IMR-90 (cell line): ENCODE results near the gene ESPL1. TPM values are rescaled to one million over a fixed set of nuclear protein-coding genes. Genes with fewer than 3 reads are reported as not detected.

ENCODE experiments used
- ATAC-seq: fragments of 200-7000 bp; cut with Tn5 transposase; 2 replicates; pipeline ENCODE4 v1.9.1; 2020; ENCODE audit warnings: low read depth, mild to moderate bottlenecking, moderate library complexity
- BruUV-seq: library from RNA; stranded (reverse); fragments of 400-500 nt; replicated peaks from 2 replicates; lab custom pipeline; 2021; lab: Mats Ljungman, UMichigan
- CTCF ChIA-PET: fragments of 300-600 bp; formaldehyde crosslinking; extraction: SDS; loops from one replicate; lab custom pipeline; 2021; ENCODE audit warnings: antibody characterized with exemption; lab: Yijun Ruan, JAX
- POLR2A ChIA-PET: fragments of 300-600 bp; sonication (Branson Sonifier 250); formaldehyde crosslinking; loops from one replicate; lab custom pipeline; 2022; ENCODE audit warnings: antibody characterized with exemption; ENCODE audit not compliant: unreplicated experiment; lab: Charles Lee
- DNase-seq: peaks from one replicate; pipeline ENCODE4 v3.0.0; 2013
- H2AFZ ChIP-seq: replicated peaks from 2 replicates; pipeline ENCODE3; 2013; ENCODE audit warnings: low read length, mild to moderate bottlenecking; ENCODE audit not compliant: poor library complexity
- H2AK5ac ChIP-seq: 2 replicates; pipeline ENCODE4 v1.6.1; 2013; ENCODE audit warnings: low read depth, low read length, inconsistent platforms
- H2AK9ac ChIP-seq: replicated peaks from 2 replicates; pipeline ENCODE3; 2013; ENCODE audit warnings: mild to moderate bottlenecking, low read depth, low read length, moderate library complexity; ENCODE audit not compliant: poor library complexity
- H2BK120ac ChIP-seq: 2 replicates; pipeline ENCODE4 v1.6.1; 2013; ENCODE audit warnings: low read depth, low read length, inconsistent platforms
- H2BK15ac ChIP-seq: 3 replicates; pipeline ENCODE4 v1.6.1; 2013; ENCODE audit warnings: low read depth, low read length, inconsistent platforms
- H2BK20ac ChIP-seq: 2 replicates; pipeline ENCODE4 v1.6.1; 2013; ENCODE audit warnings: low read depth, mild to moderate bottlenecking, inconsistent platforms, low read length, moderate library complexity
- H2BK5ac ChIP-seq: 2 replicates; pipeline ENCODE4 v1.6.1; 2013; ENCODE audit warnings: mild to moderate bottlenecking, low read depth, low read length, inconsistent platforms; ENCODE audit not compliant: poor library complexity, severe bottlenecking
- H3K14ac ChIP-seq: replicated peaks from 2 replicates; pipeline ENCODE4 v1.6.1; 2013; ENCODE audit warnings: low read depth, low read length, inconsistent platforms
- H3K18ac ChIP-seq: 2 replicates; pipeline ENCODE4 v1.6.1; 2013; ENCODE audit warnings: low read depth, low read length, control low read depth
- H3K23ac ChIP-seq: 2 replicates; pipeline ENCODE4 v1.6.1; 2013; ENCODE audit warnings: low read depth, low read length, inconsistent platforms
- H3K27ac ChIP-seq: 2 replicates; pipeline ENCODE4 v1.5.1; 2013; ENCODE audit warnings: mild to moderate bottlenecking, control low read depth, low read length; ENCODE audit not compliant: insufficient read depth
- H3K27me3 ChIP-seq: 2 replicates; pipeline ENCODE4 v1.6.1; 2013; ENCODE audit warnings: low read length; ENCODE audit not compliant: control insufficient read depth, insufficient read depth
- H3K36me3 ChIP-seq: 2 replicates; pipeline ENCODE4 v1.6.1; 2013; ENCODE audit warnings: low read length, mixed read lengths; ENCODE audit not compliant: control insufficient read depth, insufficient read depth
- H3K4ac ChIP-seq: 2 replicates; pipeline ENCODE4 v1.6.1; 2013; ENCODE audit warnings: low read depth, low read length, inconsistent platforms
- H3K4me1 ChIP-seq: 2 replicates; pipeline ENCODE4 v1.6.1; 2013; ENCODE audit warnings: low read length, mixed read lengths; ENCODE audit not compliant: control insufficient read depth, insufficient read depth
- H3K4me2 ChIP-seq: 2 replicates; pipeline ENCODE4 v1.6.1; 2013; ENCODE audit warnings: low read depth, mild to moderate bottlenecking, control low read depth, low read length, moderate library complexity
- H3K4me3 ChIP-seq: 2 replicates; pipeline ENCODE4 v1.5.1; 2013; ENCODE audit warnings: low read depth, mild to moderate bottlenecking, control low read depth, low read length, moderate library complexity; ENCODE audit not compliant: insufficient read depth
- H3K56ac ChIP-seq: 2 replicates; pipeline ENCODE4 v1.6.1; 2013; ENCODE audit warnings: low read length, inconsistent platforms; ENCODE audit not compliant: insufficient read depth; ENCODE audit errors: extremely low read depth
- H3K79me1 ChIP-seq, 2 experiments: 2 replicates each; pipeline ENCODE4 v1.6.1; 2013; ENCODE audit warnings: low read length in 2 of 2, inconsistent platforms in 1 of 2, low read depth in 1 of 2
- H3K9ac ChIP-seq: 2 replicates; pipeline ENCODE4 v1.6.1; 2013; ENCODE audit warnings: low read depth, low read length, control low read depth
- H3K9me1 ChIP-seq: 2 replicates; pipeline ENCODE4 v1.6.1; 2013; ENCODE audit warnings: low read length, inconsistent platforms; ENCODE audit not compliant: insufficient read depth
- H3K9me3 ChIP-seq: 2 replicates; pipeline ENCODE4 v1.6.1; 2013; ENCODE audit warnings: low read length; ENCODE audit not compliant: control insufficient read depth, insufficient read depth
- H4K20me1 ChIP-seq: 2 replicates; pipeline ENCODE4 v1.6.1; 2013; ENCODE audit warnings: low read length, inconsistent platforms; ENCODE audit not compliant: insufficient read depth
- H4K5ac ChIP-seq: 2 replicates; pipeline ENCODE4 v1.6.1; 2013; ENCODE audit warnings: mild to moderate bottlenecking, low read depth, low read length, control low read depth
- H4K8ac ChIP-seq, 2 experiments: 2 replicates each; pipeline ENCODE4 v1.6.1; 2013; ENCODE audit warnings: low read depth in 2 of 2, low read length in 2 of 2, control low read depth in 1 of 2, inconsistent platforms in 1 of 2
- H4K91ac ChIP-seq: 2 replicates; pipeline ENCODE4 v1.6.1; 2013; ENCODE audit warnings: low read depth, low read length, inconsistent platforms; ENCODE audit not compliant: insufficient read depth
- CEBPB ChIP-seq: IDR thresholded peaks from 2 replicates; pipeline ENCODE4 v1.6.1; 2012; ENCODE audit warnings: low read depth, low read length, improper control_type of control experiment
- FOS ChIP-seq: fragments of 150-350 bp; IDR thresholded peaks from 2 replicates; pipeline ENCODE4 v1.6.1; 2016; ENCODE audit warnings: low read depth, low read length
- MAZ ChIP-seq: IDR thresholded peaks from 2 replicates; pipeline ENCODE4 v1.6.1; 2012; ENCODE audit warnings: low read depth, mild to moderate bottlenecking, low read length, improper control_type of control experiment, moderate library complexity, borderline replicate concordance
- NFE2L2 ChIP-seq: fragments of 150-350 bp; IDR thresholded peaks from 2 replicates; pipeline ENCODE4 v1.6.1; 2016; ENCODE audit warnings: low read depth, mild to moderate bottlenecking, low read length
- RAD21 ChIP-seq: IDR thresholded peaks from 2 replicates; pipeline ENCODE4 v1.6.1; 2012; ENCODE audit warnings: low read length, improper control_type of control experiment
- RFX5 ChIP-seq: IDR thresholded peaks from 2 replicates; pipeline ENCODE4 v1.8.0; 2012; ENCODE audit warnings: low read depth, mild to moderate bottlenecking, low read length, moderate library complexity
- WGBS, 2 experiments: methylation state at CpG; one replicate each; pipeline versions ENCODE4 v1.1.5 to v1.1.7; 2013; ENCODE audit warnings: missing lambda C conversion rate in 2 of 2; ENCODE audit not compliant: insufficient read length in 1 of 2; ENCODE audit errors: extremely low coverage in 2 of 2; 5-methylcytosine and 5-hydroxymethylcytosine counted together
- dilution Hi-C: fragments of 300-500 bp; cut with HindIII; formaldehyde crosslinking; loops from one replicate; pipeline ENCODE4 v1.14.3; 2018; ENCODE audit warnings: low sequenced_read_pairs; ENCODE audit not compliant: unreplicated experiment
- in situ Hi-C: fragments of 300-500 bp; cut with MboI; formaldehyde crosslinking; loops from 3 replicates; pipeline ENCODE4 v1.14.3; 2019; ENCODE audit warnings: low sequenced_read_pairs, inconsistent platforms, mixed read lengths
- intact Hi-C: fragments of 100-400 bp; cut with micrococcal nuclease; formaldehyde crosslinking; loops from 2 replicates; pipeline ENCODE4 v1.10.0; 2022
- polyA plus RNA-seq, 3 experiments: library from polyadenylated mRNA; depleted of rRNA; stranded (reverse); fragments of >200 nt; gene quantifications; 2 replicates each; pipeline ENCODE4 v1.2.3, GENCODE V29; 2012; ENCODE audit warnings: low replicate concordance in 1 of 3
- total RNA-seq: library from RNA; depleted of rRNA; stranded (reverse); fragments of >200 nt; gene quantifications from 2 replicates; pipeline ENCODE4 v1.2.3, GENCODE V29; 2012

ESPL1 gene
- total and polyA plus RNA-seq, 2 of the 4 experiments (the other 2 are of a cell fraction): 6.5 to 9.2 TPM

DNA sequence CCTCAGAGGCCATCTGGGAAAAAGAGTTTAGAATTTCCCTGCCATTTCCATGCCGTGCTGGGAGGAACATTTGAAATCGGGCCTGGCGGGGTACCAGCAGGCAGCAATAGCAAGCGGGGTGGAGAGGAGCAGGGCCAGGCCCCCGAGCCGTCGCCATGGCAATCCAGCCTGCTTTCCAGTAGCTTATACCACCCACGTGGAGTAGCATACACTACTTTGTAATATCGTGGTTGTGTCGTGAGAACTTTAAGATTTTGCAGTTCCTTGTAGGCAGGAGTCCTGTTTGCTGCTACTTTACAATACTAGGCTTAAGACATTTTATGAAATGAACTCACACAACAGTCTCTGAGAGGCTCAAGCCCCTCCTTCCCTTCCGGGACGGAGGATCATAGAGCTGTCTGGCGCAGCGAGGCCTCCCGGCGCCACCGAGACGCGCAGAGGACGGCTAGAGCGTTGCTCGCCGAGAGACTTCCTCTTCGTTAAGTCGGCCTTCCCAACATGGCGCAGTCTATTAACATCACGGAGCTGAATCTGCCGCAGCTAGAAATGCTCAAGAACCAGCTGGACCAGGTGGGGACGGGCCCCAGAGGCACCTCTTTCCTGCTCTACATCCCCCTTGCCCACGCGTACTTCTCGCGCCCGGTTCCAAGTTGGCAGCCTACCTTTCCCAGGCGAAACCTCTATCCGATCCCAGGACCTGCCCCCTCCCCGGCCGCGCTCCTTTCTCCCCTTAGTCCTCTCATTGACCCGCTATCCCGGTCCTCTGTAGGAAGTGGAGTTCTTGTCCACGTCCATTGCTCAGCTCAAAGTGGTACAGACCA lies 27.2 kb downstream of the ESPL1 start, which contains the start of gene PFDN5 (continued):
- TF ChIP-seq MAZ (peak; percentile 34; the same call in 1 of the 2 replicates), NFE2L2 (no peak), FOS (no peak), RFX5 (no peak)

DNA sequence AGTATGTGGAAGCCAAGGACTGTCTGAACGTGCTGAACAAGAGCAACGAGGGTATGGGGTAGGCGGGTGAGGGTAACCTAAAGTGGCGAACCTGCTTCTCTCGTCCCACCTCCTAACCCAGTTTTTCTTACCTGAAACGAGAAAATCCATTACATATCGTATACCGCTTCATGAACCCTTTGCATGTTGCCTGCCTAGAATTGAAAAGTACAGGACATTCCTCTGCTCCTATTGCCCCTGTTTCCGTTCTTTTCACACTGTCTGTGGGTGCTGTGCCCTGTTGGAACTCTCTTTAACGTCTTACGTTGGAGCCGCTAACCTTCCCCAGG lies 27.8 kb downstream of the ESPL1 start:
- dilution Hi-C loops (no loop called here), intact Hi-C loops (loop anchor here (5.0 kb wide), 2 partner anchors 139 to 244 kb away; partner anchors contain the start of gene TNS2), in situ Hi-C loops (no loop called here)
- Histone ChIP-seq H3K9me3 (no peaks in the 10 kb centered on the region), H4K91ac (peak overlapping the region; percentile 96), H3K36me3 (peaks cover 3% of the 10 kb centered on the region), H3K9me1 (peaks cover 4% of the 10 kb centered on the region; the same call in 1 of the 2 replicates), H3K27ac (peak overlapping the region; percentile 95), H4K8ac (peak overlapping the region; percentile 84 to 96), H2BK20ac (peak overlapping the region; percentile 40; the same call in 1 of the 2 replicates), H4K5ac (peak overlapping the region; percentile 92), H3K4me2 (peak overlapping the region; percentile 98), H3K14ac (peak overlapping the region; percentile 96), H3K4ac (peak overlapping the region; percentile 96), H2AFZ (peak overlapping the region; percentile 95), H2AK5ac (peak overlapping the region; percentile 98), H3K9ac (peak overlapping the region; percentile 99), H4K20me1 (peaks cover 5% of the 10 kb centered on the region; the same call in 1 of the 2 replicates), H3K27me3 (no peaks in the 10 kb centered on the region), H2AK9ac (peak overlapping the region; percentile 94), H3K4me1 (peaks cover 20% of the 10 kb centered on the region), H3K23ac (peak overlapping the region; percentile 92), H3K56ac (peak overlapping the region; percentile 96), H2BK120ac (peak overlapping the region; percentile 64), H3K18ac (peak overlapping the region; percentile 78), H2BK5ac (peak overlapping the region; percentile 95), H2BK15ac (peak overlapping the region; percentile 59; the same call in 2 of the 3 replicates), H3K79me1 (peaks cover 14 to 49% of the 10 kb centered on the region in 2 experiments), H3K4me3 (peak overlapping the region; percentile 92)
- ChIA-PET POLR2A (interaction anchor here (0.6 to 1.5 kb wide), 2 partner anchors 25 to 73 kb away, joined by 4 to 5 read pairs; partner anchors contain the start of gene AAAS), CTCF (interaction anchor here (0.9 to 1.1 kb wide), 2 partner anchors 56 to 82 kb away, joined by 3 to 4 read pairs; no protein-coding TSS in a partner anchor)
- ATAC-seq (no peak), DNase-seq (no peak)
- TF ChIP-seq CEBPB (no peak), RAD21 (no peak)
- 0% methylated on average over 3 of the region's 12 CpGs; no CpG with 5 or more reads in 1 of the 2 experiments for WGBS, 2 experiments
- TSS peak; percentile 60 for BruUV-seq
